HG02981 (cell line): ENCODE measurements around the gene FBXO47.
A peak's percentile ranks its signal among the peaks of the same experiment; 100 is the strongest.

Experiments
- ATAC-seq: cut with Tn5 transposase; IDR thresholded peaks from one replicate; pipeline ENCODE4 v1.9.1; 2021; ENCODE audit warnings: mild to moderate bottlenecking, moderate library complexity; ENCODE audit not compliant: unreplicated experiment

The FBXO47 gene

GRCh38 chr17:38906460-38907228, 60.6 kb downstream of the FBXO47 start:
- ATAC-seq: no peak

GRCh38 chr17:38905375-38905774, 61.8 kb downstream of the FBXO47 start:
- no peak for ATAC-seq

GRCh38 chr17:38904892-38905291, 62.3 kb downstream of the FBXO47 start:
- no peak for ATAC-seq

- no peak for ATAC-seq
These were observed 63.8 kb downstream of the FBXO47 start for GRCh38 chr17:38903404-38903803.

GRCh38 chr17:38900978-38901656, 66.1 kb downstream of the FBXO47 start:
- no peak for ATAC-seq

- ATAC-seq: peak; percentile 15
These were observed 67.8 kb downstream of the FBXO47 start for GRCh38 chr17:38899421-38899820.

GRCh38 chr17:38898812-38899348, 68.3 kb downstream of the FBXO47 start:
- ATAC-seq: peak; percentile 69

- peak; percentile 9 for ATAC-seq
These were observed 68.9 kb downstream of the FBXO47 start for GRCh38 chr17:38898291-38898679.

GRCh38 chr17:38897671-38898290, 69.4 kb downstream of the FBXO47 start:
- ATAC-seq: no peak

GRCh38 chr17:38897176-38897575, 70.0 kb downstream of the FBXO47 start:
- no peak for ATAC-seq

GRCh38 chr17:38896346-38896954, 70.8 kb downstream of the FBXO47 start:
- ATAC-seq: no peak

GRCh38 chr17:38894276-38894675, 72.9 kb downstream of the FBXO47 start:
- no peak for ATAC-seq

- no peak for ATAC-seq
These were observed 73.6 kb downstream of the FBXO47 start for GRCh38 chr17:38893607-38894006.

GRCh38 chr17:38893113-38893512, 74.1 kb downstream of the FBXO47 start:
- no peak for ATAC-seq

- ATAC-seq: no peak
These were observed 74.6 kb downstream of the FBXO47 start for GRCh38 chr17:38892620-38893019.

GRCh38 chr17:38892083-38892482, 75.1 kb downstream of the FBXO47 start:
- ATAC-seq: no peak

GRCh38 chr17:38891441-38891840, 75.8 kb downstream of the FBXO47 start:
- ATAC-seq: no peak

GRCh38 chr17:38890410-38890746, 76.8 kb downstream of the FBXO47 start:
- ATAC-seq: no peak

GRCh38 chr17:38889745-38890409, 77.3 kb downstream of the FBXO47 start:
- no peak for ATAC-seq

- no peak for ATAC-seq
These were observed 78.4 kb downstream of the FBXO47 start for GRCh38 chr17:38888842-38889241.

- no peak for ATAC-seq
These were observed 80.6 kb downstream of the FBXO47 start for GRCh38 chr17:38886643-38887010.
